GM23338 (cell line): ENCODE measurements around the gene DIABLO. TPM values are rescaled to one million over a fixed set of nuclear protein-coding genes. Genes with fewer than 3 reads are reported as not detected.

Experiments used
- ATAC-seq: fragments of 200-7000 bp; cut with Tn5 transposase; 3 replicates; pipeline ENCODE4 v1.9.1; 2020
- DNase-seq: peaks from one replicate; pipeline ENCODE4 v3.0.0-alpha.2; 2015; ENCODE audit warnings: low spot score
- H2AFZ ChIP-seq: fragments of 200-600 bp; sonication (generic); 2 replicates; pipeline ENCODE4 v1.8.0; 2016; ENCODE audit warnings: antibody characterized with exemption, mild to moderate bottlenecking, moderate library complexity
- H3F3A ChIP-seq: fragments of 200-600 bp; sonication (generic); replicated peaks from 2 replicates; pipeline ENCODE4 v1.8.0; 2017; ENCODE audit warnings: antibody characterized with exemption, mixed run types, low read depth
- H3K27ac ChIP-seq: fragments of 200-600 bp; sonication (generic); 2 replicates; pipeline ENCODE4 v1.6.1; 2016; ENCODE audit warnings: low read depth
- H3K27me3 ChIP-seq: fragments of 200-600 bp; sonication (generic); 2 replicates; pipeline ENCODE4 v1.8.0; 2016; ENCODE audit warnings: mild to moderate bottlenecking, mixed run types, moderate library complexity; ENCODE audit not compliant: insufficient read depth
- H3K36me3 ChIP-seq: fragments of 200-600 bp; sonication (generic); 2 replicates; pipeline ENCODE4 v1.8.0; 2016; ENCODE audit warnings: mild to moderate bottlenecking; ENCODE audit not compliant: insufficient read depth
- H3K4me1 ChIP-seq: fragments of 200-600 bp; sonication (generic); 2 replicates; pipeline ENCODE4 v1.8.0; 2016; ENCODE audit warnings: mild to moderate bottlenecking, moderate library complexity; ENCODE audit not compliant: insufficient read depth
- H3K4me2 ChIP-seq: fragments of 200-600 bp; sonication (generic); 2 replicates; pipeline ENCODE4 v1.7.1; 2017; ENCODE audit warnings: mixed run types
- H3K4me3 ChIP-seq: fragments of 200-600 bp; sonication (generic); 2 replicates; pipeline ENCODE4 v1.6.1; 2016; ENCODE audit warnings: mixed run types
- H3K79me2 ChIP-seq: fragments of 200-600 bp; sonication (generic); replicated peaks from 2 replicates; pipeline ENCODE4 v1.8.0; 2017; ENCODE audit warnings: mild to moderate bottlenecking; ENCODE audit not compliant: insufficient read depth
- H3K9me2 ChIP-seq: fragments of 200-600 bp; sonication (generic); 2 replicates; pipeline ENCODE4 v1.8.0; 2017; ENCODE audit not compliant: insufficient read depth
- H4K20me1 ChIP-seq: fragments of 200-600 bp; sonication (generic); replicated peaks from 2 replicates; pipeline ENCODE4 v1.8.0; 2017; ENCODE audit warnings: mild to moderate bottlenecking; ENCODE audit not compliant: insufficient read depth
- H3K27ac Mint-ChIP-seq: 2 replicates; pipeline ENCODE4 v1.8.0; 2020; ENCODE audit warnings: inconsistent platforms, mild to moderate bottlenecking, moderate library complexity, mixed read lengths
- H3K27me3 Mint-ChIP-seq: 3 replicates; pipeline ENCODE4 v1.8.0; 2022; ENCODE audit warnings: low read depth, mild to moderate bottlenecking, moderate library complexity, mixed read lengths, inconsistent platforms; ENCODE audit not compliant: insufficient read depth, poor library complexity
- H3K36me3 Mint-ChIP-seq: 3 replicates; pipeline ENCODE4 v1.8.0; 2021; ENCODE audit warnings: low read depth, mild to moderate bottlenecking, inconsistent platforms, moderate library complexity, mixed read lengths
- H3K4me1 Mint-ChIP-seq: 3 replicates; pipeline ENCODE4 v1.8.0; 2020; ENCODE audit warnings: mild to moderate bottlenecking, inconsistent platforms, mixed read lengths
- H3K4me3 Mint-ChIP-seq: 3 replicates; pipeline ENCODE4 v1.8.0; 2021; ENCODE audit warnings: moderate library complexity, mild to moderate bottlenecking, inconsistent platforms, mixed read lengths
- H3K9me3 Mint-ChIP-seq: 3 replicates; pipeline ENCODE4 v1.8.0; 2020; ENCODE audit warnings: moderate library complexity, mild to moderate bottlenecking, inconsistent platforms, mixed read lengths
- CREB1 ChIP-seq: fragments of 250-450 bp; sonication (Bioruptor Pico); IDR thresholded peaks from 2 replicates; pipeline ENCODE4 v1.5.0; 2020; ENCODE audit warnings: low read depth, mild to moderate bottlenecking, moderate library complexity
- CTCF ChIP-seq, 2 experiments: fragments of 200-600 bp in 1 of 2; sonication (generic) in 1 of 2; conservative IDR thresholded peaks; 2 replicates each; pipeline versions ENCODE4 v1.5.1 to v1.6.1; 2016 to 2017; ENCODE audit warnings: antibody characterized with exemption in 2 of 2, low read depth in 2 of 2, mild to moderate bottlenecking in 2 of 2, moderate library complexity in 1 of 2
- ETS1 ChIP-seq: IDR thresholded peaks from 2 replicates; pipeline ENCODE4 v1.6.1; 2016; ENCODE audit warnings: antibody characterized with exemption
- EZH2 ChIP-seq: fragments of 200-600 bp; sonication (generic); IDR thresholded peaks from one replicate; pipeline ENCODE4 v1.8.0; 2017; ENCODE audit warnings: antibody characterized with exemption, mild to moderate bottlenecking, low read depth; ENCODE audit not compliant: unreplicated experiment
- EZH2phosphoT487 ChIP-seq: fragments of 200-600 bp; sonication (generic); IDR thresholded peaks from one replicate; pipeline ENCODE4 v1.8.1; 2018; ENCODE audit warnings: antibody characterized with exemption; ENCODE audit not compliant: unreplicated experiment
- JUNB ChIP-seq: IDR thresholded peaks from one replicate; pipeline ENCODE4 v1.6.1; 2016; ENCODE audit warnings: antibody characterized with exemption; ENCODE audit not compliant: unreplicated experiment
- NANOG ChIP-seq: IDR thresholded peaks from 2 replicates; pipeline ENCODE4 v1.6.1; 2016; ENCODE audit warnings: antibody characterized with exemption, borderline replicate concordance
- POLR2AphosphoS5 ChIP-seq: IDR thresholded peaks from 2 replicates; pipeline ENCODE4 v1.6.1; 2016; ENCODE audit warnings: antibody characterized with exemption, low read depth
- REST ChIP-seq: IDR thresholded peaks from one replicate; pipeline ENCODE4 v1.6.1; 2018; ENCODE audit warnings: antibody characterized with exemption; ENCODE audit not compliant: unreplicated experiment
- STAT1 ChIP-seq: IDR thresholded peaks from one replicate; pipeline ENCODE4 v1.6.1; 2016; ENCODE audit warnings: antibody characterized with exemption; ENCODE audit not compliant: unreplicated experiment
- ZNF114 ChIP-seq: fragments of 250-450 bp; sonication (Bioruptor Pico); IDR thresholded peaks from 2 replicates; pipeline ENCODE4 v1.5.0; 2020; ENCODE audit warnings: mild to moderate bottlenecking, moderate library complexity
- ZNF331 ChIP-seq: fragments of 250-450 bp; sonication (Bioruptor Pico); IDR thresholded peaks from 2 replicates; pipeline ENCODE4 v1.5.0; 2020; ENCODE audit warnings: low read depth, mild to moderate bottlenecking, moderate library complexity
- ZNF462 ChIP-seq: fragments of 250-450 bp; sonication (Bioruptor Pico); IDR thresholded peaks from 2 replicates; pipeline ENCODE4 v1.5.0; 2020; ENCODE audit warnings: mild to moderate bottlenecking, moderate library complexity
- polyA plus RNA-seq: library from polyadenylated mRNA; unstranded; fragments of >200 nt; fragmentation: Nextera tagmentation; extraction: Ambion mirVana; gene quantifications from 2 replicates; pipeline ENCODE4 v1.2.1, GENCODE V29; 2016
- total RNA-seq: library from RNA; depleted of rRNA; stranded (reverse); fragments of >200 nt; shearing (Covaris generic); gene quantifications from 2 replicates; pipeline ENCODE4 v1.2.3, GENCODE V29; 2014

Gene DIABLO
- total and polyA plus RNA-seq, 2 experiments from 2014 or later: 72.0 to 82.7 TPM

- Histone ChIP-seq H3F3A (no peaks in the 10 kb centered on the region), H3K4me3 (no peak overlapping the region), H3K36me3 (peaks cover 3% of the 10 kb centered on the region; the same call in 1 of the 2 replicates), H3K79me2 (no peaks in the 10 kb centered on the region; the same call in 1 of the 2 replicates), H3K9me2 (no peaks in the 10 kb centered on the region), H4K20me1 (no peaks in the 10 kb centered on the region; the same call in 1 of the 2 replicates), H3K27ac (no peak overlapping the region), H3K4me2 (no peak overlapping the region), H2AFZ (no peak overlapping the region), H3K4me1 (no peaks in the 10 kb centered on the region), H3K27me3 (no peaks in the 10 kb centered on the region)
- Mint-ChIP-seq H3K36me3 (peaks cover 21% of the 10 kb centered on the region), H3K4me1 (no peaks in the 10 kb centered on the region), H3K9me3 (no peaks in the 10 kb centered on the region; the same call in 2 of the 3 replicates), H3K4me3 (no peak overlapping the region), H3K27ac (no peak overlapping the region), H3K27me3 (peaks cover 3% of the 10 kb centered on the region)
- DNase-seq (no peak), ATAC-seq (no peak)
- no peak for TF ChIP-seq STAT1
- TF ChIP-seq ZNF331 (CRISPR knock-in tag): no peak
- no peak for TF ChIP-seq CREB1
- no peak for TF ChIP-seq ZNF462 (CRISPR knock-in tag)
- no peak for TF ChIP-seq NANOG
- TF ChIP-seq EZH2phosphoT487: no peak
- TF ChIP-seq POLR2AphosphoS5: no peak
- no peak for TF ChIP-seq CTCF (conservative IDR thresholded peaks at IDR 0.05; ENCODE audit: low read depth in 2 of 2)
- TF ChIP-seq ZNF114 (CRISPR knock-in tag): no peak
- no peak for TF ChIP-seq EZH2
- no peak for TF ChIP-seq REST
- no peak for TF ChIP-seq ETS1
- no peak for TF ChIP-seq JUNB
These were observed 18.9 kb upstream of the DIABLO start for GRCh38 chr12:122244565-122245371.
